ENCODE data around the gene FAM227B. TPM values are rescaled to one million over a fixed set of nuclear protein-coding genes. Genes with fewer than 3 reads are reported as not detected.

Gene FAM227B
- total RNA-seq, 4 donors from 2014 or later = 1.1 to 4.1 (median 2.9) TPM

- H3K27ac ChIP-seq = no peak overlapping the region
- no peaks in the 10 kb centered on the region for H3K4me1 ChIP-seq
Observed at GRCh38 chr15:49435174-49435573, 185.4 kb downstream of the FAM227B start.

GRCh38 chr15:49430046-49430445 is 190.6 kb downstream of the FAM227B start:
- H3K36me3 ChIP-seq = no peaks in the 10 kb centered on the region
- H3K9me3 ChIP-seq = no peaks in the 10 kb centered on the region
- no peak overlapping the region for H3K27ac ChIP-seq
- no peaks in the 10 kb centered on the region for H3K4me1 ChIP-seq
- H3K4me3 ChIP-seq = no peak overlapping the region
- H3K27me3 ChIP-seq = no peaks in the 10 kb centered on the region
- TF ChIP-seq CTCF (IDR thresholded peaks at IDR 0.05) (no peak), POLR2A (IDR thresholded peaks at IDR 0.05) (no peak)
- DNase-seq = no peak

More at GRCh38 chr15:49435174-49435573, 185.4 kb downstream of the FAM227B start:
- no peaks in the 10 kb centered on the region for H3K9me3 ChIP-seq
- H3K27me3 ChIP-seq = no peaks in the 10 kb centered on the region
- no peak for TF ChIP-seq POLR2A (IDR thresholded peaks at IDR 0.05)
- H3K4me3 ChIP-seq = no peak overlapping the region
- no peaks in the 10 kb centered on the region for H3K36me3 ChIP-seq
- DNase-seq = no peak

- Histone ChIP-seq H3K4me1 (no peaks in the 10 kb centered on the region), H3K9me3 (no peaks in the 10 kb centered on the region), H3K27me3 (no peaks in the 10 kb centered on the region), H3K27ac (peak overlapping the region in 1 of 4 donors; percentile 51), H3K4me3 (no peak overlapping the region), H3K36me3 (no peaks in the 10 kb centered on the region)
- no peak for TF ChIP-seq POLR2A (IDR thresholded peaks at IDR 0.05)
- no peak for DNase-seq
Observed at GRCh38 chr15:49428409-49429095, 192.1 kb downstream of the FAM227B start.

GRCh38 chr15:49427372-49427771 is 193.2 kb downstream of the FAM227B start:
- no peaks in the 10 kb centered on the region for H3K4me1 ChIP-seq
- no peaks in the 10 kb centered on the region for H3K36me3 ChIP-seq
- H3K9me3 ChIP-seq = no peaks in the 10 kb centered on the region
- H3K4me3 ChIP-seq = no peak overlapping the region
- H3K27me3 ChIP-seq = no peaks in the 10 kb centered on the region
- TF ChIP-seq CTCF (IDR thresholded peaks at IDR 0.05) = no peak
- TF ChIP-seq POLR2A (IDR thresholded peaks at IDR 0.05) = no peak
- H3K27ac ChIP-seq = peak overlapping the region in 1 of 4 donors; percentile 51
- DNase-seq = no peak

- peak overlapping the region in 1 of 4 donors; percentile 2 for H3K27ac ChIP-seq
- no peaks in the 10 kb centered on the region for H3K4me1 ChIP-seq
- TF ChIP-seq CTCF (IDR thresholded peaks at IDR 0.05) = no peak
- no peaks in the 10 kb centered on the region for H3K27me3 ChIP-seq
- peak overlapping the region in 1 of 4 donors; percentile 37 for H3K4me3 ChIP-seq
- H3K36me3 ChIP-seq = no peaks in the 10 kb centered on the region
- DNase-seq = no peak
- no peaks in the 10 kb centered on the region for H3K9me3 ChIP-seq
Observed at GRCh38 chr15:49424954-49425353, 195.7 kb downstream of the FAM227B start.

GRCh38 chr15:49423901-49424550 is 196.6 kb downstream of the FAM227B start:
- Histone ChIP-seq H3K9me3 (no peaks in the 10 kb centered on the region), H3K4me3 (peak overlapping the region in 3 of 4 donors; percentile 14 to 37 (median 18)), H3K36me3 (no peaks in the 10 kb centered on the region), H3K27ac (peak overlapping the region in 3 of 4 donors; percentile 24 to 33 (median 30)), H3K4me1 (no peaks in the 10 kb centered on the region), H3K27me3 (no peaks in the 10 kb centered on the region)
- no peak for DNase-seq
- no peak for TF ChIP-seq POLR2A (IDR thresholded peaks at IDR 0.05)
- no peak for TF ChIP-seq CTCF (IDR thresholded peaks at IDR 0.05)
